BE2C (cell line): ENCODE data around the gene MACROD1.

Experiments used
- DNase-seq: peaks from one replicate; pipeline ENCODE4 v3.0.0-alpha.2; 2020
- H3K27me3 ChIP-seq: fragments of 250-450 bp; sonication (Bioruptor Pico); 2 replicates; pipeline ENCODE4 v1.5.1; 2020; ENCODE audit warnings: mild to moderate bottlenecking
- H3K36me3 ChIP-seq: fragments of 250-450 bp; sonication (Bioruptor Pico); 2 replicates; pipeline ENCODE4 v1.5.1; 2020; ENCODE audit warnings: mild to moderate bottlenecking
- H3K4me1 ChIP-seq: fragments of 250-450 bp; sonication (Bioruptor Pico); 2 replicates; pipeline ENCODE4 v1.5.1; 2020
- H3K4me3 ChIP-seq: 2 replicates; pipeline ENCODE4 v1.5.1; 2011; ENCODE audit warnings: low read depth, low read length
- H3K9me3 ChIP-seq: fragments of 250-450 bp; sonication (Bioruptor Pico); 2 replicates; pipeline ENCODE4 v1.5.1; 2020
- CTCF ChIP-seq: IDR thresholded peaks from 2 replicates; pipeline ENCODE4 v1.5.1; 2012; ENCODE audit warnings: mild to moderate bottlenecking, low read depth, low read length

Gene MACROD1

GRCh38 chr11:64062185-64063039 is 103.5 kb downstream of the MACROD1 start:
- peaks cover 19% of the 10 kb centered on the region for H3K4me1 ChIP-seq
- H3K4me3 ChIP-seq = no peak overlapping the region
- H3K9me3 ChIP-seq = no peaks in the 10 kb centered on the region
- no peaks in the 10 kb centered on the region; the same call in 1 of the 2 replicates for H3K36me3 ChIP-seq
- no peak for TF ChIP-seq CTCF
- DNase-seq = no peak
- H3K27me3 ChIP-seq = no peaks in the 10 kb centered on the region

GRCh38 chr11:64060861-64061444 is 105.0 kb downstream of the MACROD1 start:
- TF ChIP-seq CTCF = no peak
- no peaks in the 10 kb centered on the region; the same call in 1 of the 2 replicates for H3K36me3 ChIP-seq
- peak; percentile 76 for DNase-seq
- H3K4me1 ChIP-seq = peaks cover 33% of the 10 kb centered on the region
- peak overlapping the region; percentile 51 for H3K4me3 ChIP-seq
- no peaks in the 10 kb centered on the region for H3K9me3 ChIP-seq
- no peaks in the 10 kb centered on the region for H3K27me3 ChIP-seq

- Histone ChIP-seq H3K9me3 (no peaks in the 10 kb centered on the region), H3K36me3 (no peaks in the 10 kb centered on the region; the same call in 1 of the 2 replicates), H3K4me1 (peaks cover 37% of the 10 kb centered on the region), H3K4me3 (no peak overlapping the region), H3K27me3 (no peaks in the 10 kb centered on the region)
- DNase-seq = no peak
- no peak for TF ChIP-seq CTCF
Observed at GRCh38 chr11:64060263-64060860, 105.6 kb downstream of the MACROD1 start.

GRCh38 chr11:64059339-64060140 is 106.4 kb downstream of the MACROD1 start:
- Histone ChIP-seq H3K27me3 (no peaks in the 10 kb centered on the region), H3K9me3 (no peaks in the 10 kb centered on the region), H3K36me3 (no peaks in the 10 kb centered on the region; the same call in 1 of the 2 replicates), H3K4me1 (peaks cover 42% of the 10 kb centered on the region), H3K4me3 (no peak overlapping the region)
- DNase-seq = no peak
- no peak for TF ChIP-seq CTCF

- H3K4me1 ChIP-seq = peaks cover 42% of the 10 kb centered on the region
- no peaks in the 10 kb centered on the region for H3K27me3 ChIP-seq
- TF ChIP-seq CTCF = no peak
- no peaks in the 10 kb centered on the region for H3K9me3 ChIP-seq
- DNase-seq = peak; percentile 83
- no peaks in the 10 kb centered on the region; the same call in 1 of the 2 replicates for H3K36me3 ChIP-seq
- H3K4me3 ChIP-seq = no peak overlapping the region
Observed at GRCh38 chr11:64058494-64058893, 107.4 kb downstream of the MACROD1 start.
